ENCODE measurements around the gene DAP. TPM values are rescaled to one million over a fixed set of nuclear protein-coding genes. Genes with fewer than 3 reads are reported as not detected.

DAP gene
- total and polyA plus RNA-seq, 4 donors, result 36.6 to 122 (median 101) TPM

GRCh38 chr5:10731913-10732312 is 29.1 kb downstream of the DAP start (continued):
- no peak for TF ChIP-seq CTCF (IDR thresholded peaks at IDR 0.05; ENCODE audit: low read depth, low read length, missing input control)
- TF ChIP-seq GABPA (IDR thresholded peaks at IDR 0.05 in 1 of 2, conservative IDR thresholded peaks at IDR 0.05 in 1 of 2), result no peak
- no peak for TF ChIP-seq HNF4A (conservative IDR thresholded peaks at IDR 0.05)
- no peak for TF ChIP-seq ZBTB33 (IDR thresholded peaks at IDR 0.05)
- TF ChIP-seq NR2F2 (IDR thresholded peaks at IDR 0.05), result no peak
- TF ChIP-seq FOXA1 (IDR thresholded peaks at IDR 0.05), result no peak

- no peak overlapping the region for H3K9ac ChIP-seq (ENCODE audit: low read depth in 1 of 2, low read length in 2 of 2)
- WGBS, result 97% methylated on average over 4 of the region's 4 CpGs
- no peak overlapping the region for H3K27ac ChIP-seq (ENCODE audit: low read depth in 1 of 2, low read length in 2 of 2)
- H3K4me3 ChIP-seq (ENCODE audit: low read depth in 1 of 3, low read length in 3 of 3), result no peak overlapping the region
- peaks cover 2 to 5% (median 3%) of the 10 kb centered on the region in 4 donors for H3K36me3 ChIP-seq (ENCODE audit: control insufficient read depth in 4 of 4, insufficient read depth in 3 of 4, low read depth in 1 of 4, low read length in 3 of 4)
- H3K9me3 ChIP-seq (ENCODE audit: control insufficient read depth in 4 of 4, low read length in 3 of 4), result no peaks in the 10 kb centered on the region
- TF ChIP-seq NR2F2 (IDR thresholded peaks at IDR 0.05) (no peak), FOXA1 (IDR thresholded peaks at IDR 0.05) (no peak), RAD21 (IDR thresholded peaks at IDR 0.05) (no peak), MAX (IDR thresholded peaks at IDR 0.05) (no peak), FOXA2 (IDR thresholded peaks at IDR 0.05) (no peak), JUND (IDR thresholded peaks at IDR 0.05) (no peak), ATF3 (IDR thresholded peaks at IDR 0.05) (no peak), TAF1 (conservative IDR thresholded peaks at IDR 0.05) (no peak), HNF4G (IDR thresholded peaks at IDR 0.05) (no peak), REST (IDR thresholded peaks at IDR 0.05) (no peak), ZBTB33 (IDR thresholded peaks at IDR 0.05) (no peak), RXRA (IDR thresholded peaks at IDR 0.05) (no peak), YY1 (IDR thresholded peaks at IDR 0.05) (no peak), EGR1 (IDR thresholded peaks at IDR 0.05; ENCODE audit: low read depth in 2 of 2) (no peak), CTCF (IDR thresholded peaks at IDR 0.05; ENCODE audit: low read depth, low read length, missing input control) (no peak), HNF4A (conservative IDR thresholded peaks at IDR 0.05) (no peak), GABPA (IDR thresholded peaks at IDR 0.05 in 1 of 2, conservative IDR thresholded peaks at IDR 0.05 in 1 of 2) (no peak), SP1 (IDR thresholded peaks at IDR 0.05) (no peak)
- peaks cover 0 to 21% (median 7%) of the 10 kb centered on the region in 4 donors for H3K4me1 ChIP-seq (ENCODE audit: control insufficient read depth in 4 of 4, insufficient read depth in 4 of 4, low read length in 3 of 4)
- no peaks in the 10 kb centered on the region for H3K27me3 ChIP-seq (ENCODE audit: control insufficient read depth in 4 of 4, insufficient read depth in 4 of 4, low read length in 3 of 4)
- no peak for DNase-seq (ENCODE audit: low spot score)
Observed at GRCh38 chr5:10730043-10730351, 31.0 kb downstream of the DAP start.
